ENCODE results near the gene CEP43.

Gene CEP43, protein sequence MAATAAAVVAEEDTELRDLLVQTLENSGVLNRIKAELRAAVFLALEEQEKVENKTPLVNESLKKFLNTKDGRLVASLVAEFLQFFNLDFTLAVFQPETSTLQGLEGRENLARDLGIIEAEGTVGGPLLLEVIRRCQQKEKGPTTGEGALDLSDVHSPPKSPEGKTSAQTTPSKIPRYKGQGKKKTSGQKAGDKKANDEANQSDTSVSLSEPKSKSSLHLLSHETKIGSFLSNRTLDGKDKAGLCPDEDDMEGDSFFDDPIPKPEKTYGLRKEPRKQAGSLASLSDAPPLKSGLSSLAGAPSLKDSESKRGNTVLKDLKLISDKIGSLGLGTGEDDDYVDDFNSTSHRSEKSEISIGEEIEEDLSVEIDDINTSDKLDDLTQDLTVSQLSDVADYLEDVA

GRCh38 chr6:166999145-166999883 lies at the start of gene CEP43:
Gene CEP43, plus strand, starts transcription at chr6:166999397. Its CDS starts 16 bp downstream, at chr6:166999413.
- peak; percentile 94 for DNase-seq (ENCODE audit: low spot score)

DNA sequence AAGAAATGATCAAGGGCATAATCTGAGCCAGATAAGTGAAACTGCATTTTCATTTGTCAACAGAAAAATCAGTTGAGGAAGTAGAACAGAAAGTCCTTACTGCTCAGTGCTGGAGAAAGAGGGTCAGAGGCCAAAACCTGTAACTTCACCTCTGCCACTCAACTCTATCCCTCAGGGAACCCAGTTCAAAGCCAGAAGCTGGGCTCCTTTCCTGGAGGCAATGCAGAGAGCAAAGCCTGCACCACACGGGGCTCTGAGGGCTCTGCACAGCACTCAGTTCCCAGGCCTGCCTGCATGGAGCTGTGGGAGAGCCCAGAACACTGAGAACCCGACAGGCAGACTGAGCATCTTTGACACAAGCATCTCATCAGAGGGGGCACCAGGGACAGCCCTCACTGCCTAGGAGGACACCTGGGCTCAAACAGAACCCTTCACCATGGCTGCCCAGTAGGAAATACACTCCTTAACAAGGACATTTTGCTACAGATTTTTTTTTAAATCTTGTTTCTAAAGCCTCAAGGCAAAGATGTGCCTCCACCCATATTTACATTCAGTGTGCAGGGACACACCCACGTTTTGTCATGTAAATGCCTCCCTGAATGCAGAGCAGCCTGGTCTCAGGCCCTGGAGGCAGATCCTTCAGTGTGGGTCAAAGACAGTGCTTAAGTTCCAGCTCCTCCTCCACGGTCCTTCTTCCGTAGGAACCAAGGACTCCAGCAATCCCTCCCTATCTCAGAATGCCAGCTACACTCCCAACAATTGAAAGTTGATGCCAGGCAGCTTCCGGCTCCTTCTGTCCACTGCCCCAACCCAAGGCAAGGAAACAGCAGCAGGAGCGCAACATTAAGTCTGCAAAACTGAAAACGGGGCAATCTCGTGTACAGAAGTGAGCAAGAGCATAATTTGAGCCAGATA lies 49.4 kb upstream of the CEP43 start:
- DNase-seq (ENCODE audit: low spot score), result no peak

- DNase-seq (ENCODE audit: low spot score), result no peak
Measured at GRCh38 chr6:166950443-166950821, 48.8 kb upstream of the CEP43 start.

DNA sequence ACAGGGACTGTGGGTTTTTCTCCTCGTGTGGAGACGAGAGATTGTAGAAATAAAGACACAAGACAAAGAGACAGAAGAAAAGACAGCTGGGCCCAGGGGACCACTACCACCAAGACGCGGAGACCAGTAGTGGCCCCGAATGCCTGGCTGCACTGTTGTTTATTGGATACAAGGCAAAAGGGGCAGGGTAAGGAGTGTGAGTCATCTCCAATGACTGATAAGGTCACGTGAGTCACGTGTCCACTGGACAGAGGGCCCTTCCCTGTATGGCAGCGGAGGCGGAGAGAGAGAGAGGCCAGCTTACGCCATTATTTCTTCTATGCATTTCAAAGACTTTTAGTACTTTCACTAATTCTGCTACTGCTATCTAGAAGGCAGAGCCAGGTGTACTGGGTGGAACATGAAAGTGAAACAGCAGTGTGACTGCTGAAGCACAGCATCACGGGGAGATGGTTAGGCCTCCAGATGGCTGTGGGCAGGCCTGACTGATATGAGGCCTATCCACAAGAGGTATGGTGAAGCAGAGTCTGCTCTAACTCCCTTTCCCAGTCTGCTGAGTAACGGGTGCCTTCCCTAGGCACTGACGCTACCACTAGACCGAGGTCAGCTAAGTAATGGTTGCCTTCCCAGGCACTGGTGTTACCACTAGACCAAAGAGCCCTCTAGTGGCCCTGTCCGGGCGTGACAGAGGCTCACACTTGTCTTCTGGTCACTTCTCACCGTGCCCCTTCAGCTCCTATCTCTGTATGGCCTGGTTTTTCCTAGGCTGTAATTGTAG lies 48.1 kb upstream of the CEP43 start:
- peak; percentile 25 for DNase-seq (ENCODE audit: low spot score)

- no peak for DNase-seq (ENCODE audit: low spot score)
Measured at GRCh38 chr6:166951670-166952060, 47.5 kb upstream of the CEP43 start.

DNA sequence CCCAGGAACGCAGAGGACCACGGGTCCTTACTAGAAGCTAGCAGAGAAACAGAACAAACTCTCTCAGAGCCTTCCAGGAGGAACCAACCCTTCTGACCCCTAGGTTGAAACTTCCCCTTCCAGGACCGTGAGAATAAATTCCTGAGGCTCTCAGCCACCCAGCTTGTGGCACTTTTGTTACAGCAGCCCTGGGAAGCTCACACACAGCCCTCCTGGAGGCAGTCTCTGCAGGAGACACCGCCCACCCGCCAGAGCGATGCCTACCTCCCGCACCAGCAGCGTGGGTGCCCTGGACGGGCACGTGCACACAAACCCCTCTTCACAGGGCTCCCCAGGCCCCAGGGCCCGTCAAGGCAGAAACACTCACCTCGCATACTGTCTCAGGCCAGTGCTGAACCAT lies 47.1 kb upstream of the CEP43 start:
- no peak for DNase-seq (ENCODE audit: low spot score)

DNA sequence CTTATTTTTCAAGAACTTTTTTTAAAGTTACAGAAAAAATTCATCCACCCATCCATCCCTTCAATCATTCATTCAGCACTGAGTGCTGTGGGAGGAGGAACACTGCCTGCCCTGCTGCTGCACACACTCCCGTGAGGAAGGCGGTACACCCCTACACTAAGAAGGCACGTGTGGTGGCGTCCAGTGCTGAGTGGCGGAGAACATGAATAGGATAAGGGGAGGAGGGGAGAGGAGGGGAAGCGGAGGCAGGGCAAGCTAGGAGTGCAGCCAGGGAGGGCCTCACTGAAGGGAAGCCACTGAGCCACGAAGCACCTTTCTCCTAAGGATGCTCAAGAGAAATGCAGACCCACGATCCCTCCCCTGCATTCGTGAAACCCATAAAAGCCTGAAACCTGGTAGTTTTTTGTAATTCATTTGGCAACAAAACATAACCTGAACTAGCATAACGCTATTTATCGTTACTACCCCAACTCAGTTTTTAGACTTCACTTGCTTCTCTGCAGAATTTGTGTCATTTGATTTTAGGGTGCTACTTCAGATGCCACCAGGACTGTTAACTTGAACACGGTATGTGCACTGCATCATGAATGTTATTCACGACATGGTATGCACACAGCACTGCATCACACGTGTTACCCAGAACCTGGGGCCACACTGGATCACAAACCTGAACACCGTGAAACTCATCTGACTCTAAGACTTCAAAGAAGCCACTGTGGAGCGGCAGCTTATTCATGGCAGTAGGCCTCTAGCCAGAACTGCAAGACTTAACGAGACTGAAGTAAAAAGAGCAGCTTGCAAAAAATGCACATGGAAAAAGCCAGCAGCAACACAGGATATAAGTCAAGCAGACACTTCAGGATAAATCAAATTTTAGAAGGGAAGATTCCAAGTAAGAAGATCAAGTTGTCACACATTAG lies 46.4 kb upstream of the CEP43 start:
- DNase-seq (ENCODE audit: low spot score), result no peak

DNA sequence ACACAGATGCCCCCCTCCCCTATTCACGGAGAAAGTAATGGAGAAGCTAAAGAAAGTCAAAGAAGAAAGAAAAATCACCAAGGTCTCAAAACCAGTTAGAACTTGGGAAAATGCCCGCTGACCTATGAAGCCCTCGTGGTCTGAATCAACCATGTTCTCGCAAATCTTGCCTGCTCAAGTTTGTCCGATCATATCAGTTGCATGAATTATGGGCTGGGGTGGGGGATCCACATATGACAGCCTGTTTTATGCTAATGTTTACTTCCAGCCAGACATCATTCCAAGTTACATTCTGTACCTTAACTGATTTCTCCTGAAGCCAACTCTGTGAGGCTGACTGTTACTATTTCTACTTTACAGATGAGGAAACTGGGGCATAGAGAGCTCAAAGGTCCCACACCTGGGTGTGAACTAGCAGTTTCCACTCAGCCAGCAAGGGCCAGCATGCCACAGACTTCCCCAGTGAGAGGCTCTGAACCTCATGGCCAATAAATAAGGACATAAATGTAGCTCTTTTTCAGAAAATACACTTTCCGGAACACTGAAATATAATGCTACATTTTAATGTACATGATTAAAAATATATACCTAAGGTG lies 45.0 kb upstream of the CEP43 start:
- DNase-seq (ENCODE audit: low spot score), result no peak

DNA sequence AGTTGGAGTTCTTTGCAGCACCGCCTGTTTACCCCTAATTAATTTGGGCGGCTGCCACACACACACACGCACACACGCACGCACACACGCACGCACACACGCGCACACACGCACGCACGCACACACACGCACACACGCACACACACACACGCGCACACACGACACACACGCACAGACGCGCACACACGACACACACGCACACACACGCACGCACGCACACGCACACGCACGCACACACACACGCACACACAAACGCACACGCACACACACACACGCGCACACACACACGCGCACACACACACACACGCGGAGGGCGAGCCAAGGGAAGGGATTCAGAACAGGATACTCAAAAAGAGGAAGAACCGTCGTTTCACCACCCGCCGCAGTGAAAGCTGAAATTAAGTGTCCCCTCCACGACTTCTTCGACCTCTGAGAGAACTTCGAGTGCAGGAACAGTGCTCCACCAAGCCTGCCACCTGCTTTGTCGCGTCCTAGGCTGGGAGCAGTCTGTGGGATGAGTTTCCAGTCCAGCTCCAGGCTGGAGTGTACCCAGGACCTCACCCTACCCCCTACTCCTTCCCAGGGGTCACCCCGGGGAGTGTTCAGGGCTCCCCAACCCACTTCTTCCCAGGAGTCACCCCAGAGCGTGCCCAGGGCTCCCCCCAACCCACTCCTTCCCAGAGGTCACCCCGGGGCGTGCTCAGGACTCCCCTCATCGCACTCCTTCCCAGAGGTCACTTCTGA lies 43.9 kb upstream of the CEP43 start:
- no peak for DNase-seq (ENCODE audit: low spot score)

GRCh38 chr6:166955865-166956443 lies 43.2 kb upstream of the CEP43 start:
- no peak for DNase-seq (ENCODE audit: low spot score)

GRCh38 chr6:166956444-166957086 lies 42.6 kb upstream of the CEP43 start, which contains the start of gene RNASET2:
Gene RNASET2, minus strand, starts transcription at chr6:166956550. Its CDS starts 368 bp downstream, at chr6:166956182.
- DNase-seq (ENCODE audit: low spot score), result peak; percentile 94

DNA sequence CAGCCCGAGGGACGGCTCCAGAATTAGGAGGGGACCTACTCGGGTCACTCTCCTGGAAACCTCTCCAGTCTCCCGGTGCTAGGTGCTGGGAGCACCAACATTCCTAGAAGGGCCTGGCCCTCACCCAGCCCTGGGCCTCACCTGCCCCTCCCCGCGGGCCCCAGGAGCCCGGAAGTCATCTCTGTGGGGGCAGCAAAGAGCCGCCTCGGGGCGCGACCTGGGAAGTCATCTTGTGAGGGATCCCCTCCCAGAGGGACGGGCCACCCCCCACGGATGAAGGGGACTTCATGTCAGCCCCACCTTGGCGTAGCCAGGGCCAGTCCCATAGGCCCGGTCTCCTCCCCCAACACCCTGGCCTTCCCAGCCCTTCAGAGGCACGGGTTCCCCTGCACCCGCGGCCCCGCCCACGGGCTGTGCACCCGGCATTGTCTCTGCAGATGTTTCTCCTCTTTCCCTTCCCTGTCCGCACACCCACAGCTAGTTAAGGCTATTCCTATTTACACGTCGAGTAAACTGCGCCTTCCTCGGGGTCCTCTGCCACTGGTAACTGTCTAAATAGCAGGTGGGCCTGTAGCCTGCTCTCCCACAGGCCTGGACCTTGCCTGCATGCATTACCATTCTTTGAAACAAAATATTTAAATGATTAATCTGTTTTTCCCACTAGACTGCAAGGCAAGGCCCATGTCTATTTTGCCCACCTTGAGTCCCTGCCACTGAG lies 42.0 kb upstream of the CEP43 start:
- peak; percentile 7 for DNase-seq (ENCODE audit: low spot score)

DNA sequence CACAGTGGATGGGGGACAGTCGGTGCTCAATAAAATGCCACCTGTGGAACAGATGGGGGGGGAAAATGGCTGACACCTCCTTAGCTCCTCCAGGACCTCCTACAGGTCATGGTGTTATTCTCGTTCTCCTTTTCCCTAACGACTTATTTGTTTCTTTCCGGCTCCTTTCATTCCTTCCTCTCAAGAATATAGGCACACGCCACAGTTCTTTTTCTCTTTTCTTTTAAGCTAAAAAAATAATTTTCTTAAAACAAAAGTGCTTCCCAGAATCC lies 41.5 kb upstream of the CEP43 start:
- no peak for DNase-seq (ENCODE audit: low spot score)

DNA sequence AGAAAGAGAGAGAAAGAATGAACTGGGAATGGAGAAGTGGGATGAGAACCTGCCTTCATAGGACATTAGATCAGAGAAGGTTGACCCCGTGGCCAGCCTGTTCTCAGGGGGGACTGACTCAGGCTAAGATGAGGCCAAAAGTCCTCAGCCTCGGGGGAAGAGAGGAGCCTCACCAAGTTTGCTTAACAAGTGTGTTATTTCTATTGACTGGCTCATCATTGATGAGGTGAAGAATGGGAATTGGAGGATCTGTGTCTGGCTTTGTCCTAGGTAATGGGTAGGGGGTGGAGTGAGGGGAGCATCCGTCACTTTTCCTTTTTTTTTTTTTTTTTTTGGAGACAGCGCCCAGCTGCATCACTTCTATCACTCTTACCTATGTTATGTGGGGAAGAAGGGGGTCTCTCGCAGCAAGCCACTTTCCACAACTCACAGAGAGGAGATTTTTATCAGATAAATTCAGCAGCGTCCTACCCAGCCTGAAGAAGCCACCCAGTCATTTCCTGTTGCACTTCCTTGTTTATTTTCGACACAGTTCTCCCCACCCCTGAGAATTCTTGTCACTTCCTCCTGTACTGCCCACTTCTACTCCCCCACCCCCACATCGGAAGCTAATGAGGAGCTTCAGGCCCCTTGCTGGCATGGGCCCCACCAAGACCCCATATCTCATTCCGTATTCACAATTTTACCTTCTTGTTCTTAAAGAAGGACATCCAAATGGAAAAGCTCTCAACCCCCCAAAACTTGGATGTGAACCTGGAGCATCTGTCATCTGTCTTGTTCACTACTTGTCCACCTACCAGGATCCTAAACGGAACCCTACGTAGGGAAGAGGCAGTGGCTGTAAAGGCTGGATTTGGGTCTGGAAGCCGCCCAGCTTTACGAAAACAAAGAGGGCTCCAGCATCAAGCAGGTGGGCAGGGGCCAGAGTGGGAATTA lies 40.0 kb upstream of the CEP43 start:
- DNase-seq (ENCODE audit: low spot score), result no peak

- DNase-seq (ENCODE audit: low spot score), result no peak
Measured at GRCh38 chr6:166959911-166960608, 39.1 kb upstream of the CEP43 start.

GRCh38 chr6:166960609-166960978 lies 38.6 kb upstream of the CEP43 start:
- DNase-seq (ENCODE audit: low spot score), result no peak
